ENCODE data around the gene C11orf52. TPM values are rescaled to one million over a fixed set of nuclear protein-coding genes. Genes with fewer than 3 reads are reported as not detected.
A peak's percentile ranks its signal among the peaks of the same experiment; 100 is the strongest.

The C11orf52 gene
- total and polyA plus RNA-seq, 12 donors = 0.53 to 4.2 (median 2.1) TPM; not detected in 2

GRCh38 chr11:111921541-111922230, 3.0 kb downstream of the C11orf52 start:
- WGBS, 4 donors = 82 to 92% (median 87%) methylated on average over 7 of the region's 7 CpGs
- no peaks in the 10 kb centered on the region for H3K27me3 ChIP-seq

GRCh38 chr11:111922803-111923202, 4.1 kb downstream of the C11orf52 start:
- Histone ChIP-seq H3K27me3 (no peaks in the 10 kb centered on the region), H3K27ac (peak overlapping the region in 4 of 5 donors; percentile 46 to 76 (median 55)), H3K4me1 (replicated peaks in 1 of 2) (peaks cover 15 to 28% of the 10 kb centered on the region in 2 donors), H3K36me3 (replicated peaks in 1 of 2) (no peaks in the 10 kb centered on the region), H3K4me3 (no peak overlapping the region), H3K9me3 (replicated peaks in 1 of 3) (no peaks in the 10 kb centered on the region)
- no peak for TF ChIP-seq POLR2A (IDR thresholded peaks at IDR 0.05)
- TF ChIP-seq CTCF (IDR thresholded peaks at IDR 0.05) = no peak
- intact Hi-C loops (cut with DNase I) = loop anchor here in 1 of 2 donors (10.0 kb wide), 1 partner anchor 48 kb away; the partner anchor contains the start of genes ALG9, CFAP68 and FDXACB1
- 1 to 15% (median 13%) methylated on average over 2 of the region's 2 CpGs for whole genome bisulfite sequencing, 4 donors
- DNase-seq = peak in 5 of 7 donors; percentile 75 to 88 (median 80)

More at GRCh38 chr11:111921541-111922230, 3.0 kb downstream of the C11orf52 start:
- TF ChIP-seq CTCF (IDR thresholded peaks at IDR 0.05) (no peak), POLR2A (IDR thresholded peaks at IDR 0.05) (no peak)
- peaks cover 15 to 22% of the 10 kb centered on the region in 2 donors for H3K4me1 ChIP-seq (replicated peaks in 1 of 2)
- intact Hi-C loops (cut with DNase I) = loop anchor here in 1 of 2 donors (10.0 kb wide), 1 partner anchor 47 kb away; the partner anchor contains the start of genes ALG9, CFAP68 and FDXACB1
- H3K27ac ChIP-seq = no peak overlapping the region
- H3K4me3 ChIP-seq = no peak overlapping the region
- H3K9me3 ChIP-seq (replicated peaks in 1 of 3) = no peaks in the 10 kb centered on the region
- H3K36me3 ChIP-seq (replicated peaks in 1 of 2) = no peaks in the 10 kb centered on the region
- DNase-seq = no peak

GRCh38 chr11:111923351-111923788, 4.7 kb downstream of the C11orf52 start:
- no peaks in the 10 kb centered on the region for H3K9me3 ChIP-seq (replicated peaks in 1 of 3)
- DNase-seq = no peak
- H3K4me3 ChIP-seq = no peak overlapping the region
- H3K27ac ChIP-seq = peak overlapping the region in 4 of 5 donors; percentile 46 to 76 (median 55)
- H3K4me1 ChIP-seq (replicated peaks in 1 of 2) = peaks cover 15 to 28% of the 10 kb centered on the region in 2 donors
- WGBS, 4 donors = 35 to 49% (median 46%) methylated on average over 5 of the region's 5 CpGs
- TF ChIP-seq CTCF (IDR thresholded peaks at IDR 0.05) (no peak), POLR2A (IDR thresholded peaks at IDR 0.05) (no peak)
- H3K27me3 ChIP-seq = no peaks in the 10 kb centered on the region
- intact Hi-C loops (cut with DNase I) = loop anchor here in 1 of 2 donors (10.0 kb wide), 1 partner anchor 49 kb away; the partner anchor contains the start of genes ALG9, CFAP68 and FDXACB1
- no peaks in the 10 kb centered on the region for H3K36me3 ChIP-seq (replicated peaks in 1 of 2)

GRCh38 chr11:111923951-111924350, 5.2 kb downstream of the C11orf52 start:
- Histone ChIP-seq H3K27ac (peak overlapping the region in 4 of 5 donors; percentile 46 to 76 (median 55)), H3K36me3 (replicated peaks in 1 of 2) (no peaks in the 10 kb centered on the region), H3K4me3 (no peak overlapping the region), H3K27me3 (no peaks in the 10 kb centered on the region), H3K4me1 (replicated peaks in 1 of 2) (peaks cover 15 to 28% of the 10 kb centered on the region in 2 donors), H3K9me3 (replicated peaks in 1 of 3) (no peaks in the 10 kb centered on the region)
- no peak for DNase-seq
- TF ChIP-seq POLR2A (IDR thresholded peaks at IDR 0.05) (no peak), CTCF (IDR thresholded peaks at IDR 0.05) (no peak)
- intact Hi-C loops (cut with DNase I) = loop anchor here in 1 of 2 donors (10.0 kb wide), 1 partner anchor 49 kb away; the partner anchor contains the start of genes ALG9, CFAP68 and FDXACB1
